SH-SY5Y (cell line): ENCODE measurements around the gene LYPD3.

Experiments
- GATA2 ChIP-seq: IDR thresholded peaks from 2 replicates; pipeline ENCODE4 v1.6.1; 2011; ENCODE audit warnings: mild to moderate bottlenecking, low read depth, low read length
- GATA3 ChIP-seq: IDR thresholded peaks from 2 replicates; pipeline ENCODE4 v1.6.1; 2011; ENCODE audit warnings: low read depth, mild to moderate bottlenecking, low read length, moderate library complexity

Gene LYPD3

GRCh38 chr19:43474986-43475705 lies 9.7 kb upstream of the LYPD3 start:
- TF ChIP-seq GATA2 (no peak), GATA3 (no peak)

DNA sequence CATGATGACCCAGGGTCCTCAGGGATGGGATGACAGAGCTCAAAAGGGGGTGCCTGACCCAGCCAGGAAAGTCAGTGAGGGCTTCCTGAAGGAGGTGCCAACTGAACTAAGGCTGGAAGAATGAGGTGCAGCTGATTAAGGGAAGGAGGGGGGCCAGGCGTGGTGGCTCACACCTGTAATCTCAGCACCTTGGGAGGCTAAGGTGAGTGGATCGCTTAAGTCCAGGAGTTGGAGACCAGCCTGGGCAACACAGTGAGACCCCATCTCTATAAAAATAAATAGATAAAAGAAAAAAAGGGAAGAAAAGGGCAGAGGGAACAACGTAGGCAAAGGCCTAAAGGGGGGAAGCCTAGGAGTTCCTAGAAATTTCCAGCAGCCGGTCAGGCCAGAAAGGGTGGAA lies 9.1 kb upstream of the LYPD3 start:
- TF ChIP-seq GATA2 = no peak
- no peak for TF ChIP-seq GATA3

DNA sequence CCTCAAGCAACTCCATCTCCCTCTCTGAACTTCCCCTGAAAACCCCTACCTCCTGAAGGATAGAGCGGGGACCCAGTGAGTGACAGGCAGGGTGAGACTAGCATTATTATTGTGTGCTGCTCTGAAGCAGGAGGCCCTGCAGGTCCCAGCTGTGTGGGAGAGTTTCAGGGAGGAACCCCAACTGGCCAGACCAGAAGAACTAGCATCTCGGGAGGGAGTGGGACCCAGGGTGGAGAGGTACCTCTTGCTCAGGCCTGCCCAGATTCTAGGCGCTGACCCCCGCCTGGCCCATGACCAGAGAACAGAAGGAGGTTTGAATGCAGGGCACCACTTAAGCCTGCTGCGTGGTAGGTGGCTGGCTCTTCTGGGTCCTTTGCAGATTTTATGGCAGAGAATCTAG lies 5.7 kb upstream of the LYPD3 start:
- TF ChIP-seq GATA3 (no peak), GATA2 (no peak)

GRCh38 chr19:43470288-43470687 lies 4.9 kb upstream of the LYPD3 start:
- TF ChIP-seq GATA2 (no peak), GATA3 (no peak)

GRCh38 chr19:43469160-43469480 lies 3.7 kb upstream of the LYPD3 start:
- TF ChIP-seq GATA2 = no peak
- no peak for TF ChIP-seq GATA3

- no peak for TF ChIP-seq GATA3
Measured at GRCh38 chr19:43468354-43469159, 3.1 kb upstream of the LYPD3 start.

DNA sequence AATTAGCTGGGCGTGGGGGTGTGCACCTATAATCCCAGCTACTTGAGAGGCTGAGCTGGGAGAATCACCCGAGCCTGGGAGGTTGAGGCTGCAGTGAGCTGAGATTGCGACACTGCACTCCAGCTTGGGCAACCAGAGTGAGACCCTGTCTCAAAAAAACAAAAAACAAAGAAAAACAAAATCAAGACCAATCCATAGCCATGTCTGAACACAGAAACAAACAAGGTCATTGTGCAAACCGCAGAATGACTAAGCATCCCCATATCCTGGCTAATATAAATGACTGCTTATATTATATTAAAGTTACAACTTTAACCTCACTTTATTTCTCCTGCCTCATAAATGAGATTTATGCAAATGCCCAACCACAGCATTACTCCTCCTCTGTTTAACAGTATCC lies 2.3 kb upstream of the LYPD3 start:
- TF ChIP-seq GATA3 = no peak
- TF ChIP-seq GATA2 = no peak

GRCh38 chr19:43467276-43467675 lies 1.9 kb upstream of the LYPD3 start:
- no peak for TF ChIP-seq GATA2
- TF ChIP-seq GATA3 = no peak

DNA sequence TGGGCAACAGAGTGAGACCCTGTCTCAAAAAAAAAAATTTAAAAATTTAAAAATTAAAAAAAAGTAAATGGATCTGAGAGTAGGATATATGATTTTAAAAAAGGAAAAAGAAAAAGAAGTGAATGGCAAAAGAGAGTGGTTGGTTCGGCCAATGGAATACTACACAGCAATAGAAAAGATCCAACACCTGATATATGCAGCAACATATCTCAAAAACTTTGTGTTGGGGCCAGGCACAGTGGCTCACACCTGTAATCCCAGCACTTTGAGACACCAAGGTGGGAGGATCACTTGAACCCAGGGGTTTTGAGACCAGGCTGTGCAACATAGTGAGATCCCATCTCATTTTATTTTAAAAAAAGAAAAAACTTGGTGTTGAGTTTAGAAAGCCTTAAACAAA lies 1.4 kb upstream of the LYPD3 start:
- TF ChIP-seq GATA3 (no peak), GATA2 (no peak)

- TF ChIP-seq GATA2 (no peak), GATA3 (no peak)
Measured at GRCh38 chr19:43464134-43464775, 1.2 kb downstream of the LYPD3 start.

- TF ChIP-seq GATA3 = no peak
Measured at GRCh38 chr19:43463381-43464133, 1.9 kb downstream of the LYPD3 start.

- TF ChIP-seq GATA3 (no peak), GATA2 (no peak)
Measured at GRCh38 chr19:43462785-43463380, 2.5 kb downstream of the LYPD3 start.

DNA sequence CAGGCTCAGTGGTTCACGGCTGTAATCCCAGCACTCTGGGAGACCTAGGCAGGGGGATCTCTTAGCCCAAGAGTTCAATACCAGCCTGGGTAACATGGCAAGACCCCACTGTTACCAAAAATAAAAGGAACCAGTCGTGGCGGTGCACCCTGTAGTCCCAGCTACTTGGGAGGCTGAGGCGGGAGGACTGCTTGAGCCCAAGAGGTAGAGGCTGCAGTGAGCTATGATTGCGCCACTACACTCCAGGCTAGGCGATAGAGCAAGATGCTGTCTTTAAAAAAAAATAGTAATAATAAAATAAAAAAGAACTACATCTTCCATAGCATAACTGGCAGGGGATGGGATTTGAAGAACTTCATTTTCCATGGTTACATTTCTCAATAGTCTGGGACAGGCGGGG lies 3.0 kb downstream of the LYPD3 start:
- TF ChIP-seq GATA3 (no peak), GATA2 (no peak)

GRCh38 chr19:43461303-43461702 lies 4.1 kb downstream of the LYPD3 start:
- no peak for TF ChIP-seq GATA3
- no peak for TF ChIP-seq GATA2
